Activated gamma-delta T cell treated with anti-CD3 and anti-CD28 coated beads, Interleukin-2, amount 50 U/mL, for 16 hours (primary cell): ENCODE measurements around the gene MYOCOS.
"Not testable (repeated sequence)": the region's sequence is repeated elsewhere in the genome, so short reads cannot be mapped to it uniquely, and the experiment has no call there.

Experiments
- DNase-seq: peaks from one replicate; pipeline ENCODE4 v3.0.0-alpha.2; 2020; ENCODE audit warnings: low read depth

MYOCOS gene, protein sequence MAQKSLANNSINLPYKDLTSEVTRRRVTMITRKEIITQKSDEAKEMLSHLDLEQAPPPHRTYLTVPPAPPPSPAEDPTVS

GRCh38 chr1:171622152-171622462, at the start of gene MYOCOS:
MYOCOS (plus strand) TSS chr1:171622243; CDS start chr1:171623884, 1,641 bp downstream.
- no peak for DNase-seq

DNA sequence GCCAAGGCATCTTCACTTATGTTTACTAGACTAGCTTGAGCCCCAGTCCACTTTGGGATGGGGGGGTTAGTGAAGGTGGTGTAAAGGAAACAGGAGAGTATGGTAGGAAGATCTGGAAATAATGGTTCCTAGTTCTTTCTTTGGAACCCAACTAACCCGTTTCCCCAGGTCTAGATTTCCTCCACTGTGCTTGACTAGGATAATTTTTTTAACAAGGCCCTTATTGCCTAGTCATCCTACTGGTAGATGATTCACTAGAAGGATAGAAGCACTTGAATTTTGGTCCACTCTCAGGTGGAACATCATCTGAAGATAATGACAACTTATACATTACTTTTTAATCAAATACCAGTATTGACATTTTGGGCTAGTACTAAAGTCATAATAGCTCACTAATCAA, 45.9 kb upstream of the MYOCOS start:
- DNase-seq = no peak

- DNase-seq = no peak
Measured at GRCh38 chr1:171581226-171581625, 40.8 kb upstream of the MYOCOS start.

DNA sequence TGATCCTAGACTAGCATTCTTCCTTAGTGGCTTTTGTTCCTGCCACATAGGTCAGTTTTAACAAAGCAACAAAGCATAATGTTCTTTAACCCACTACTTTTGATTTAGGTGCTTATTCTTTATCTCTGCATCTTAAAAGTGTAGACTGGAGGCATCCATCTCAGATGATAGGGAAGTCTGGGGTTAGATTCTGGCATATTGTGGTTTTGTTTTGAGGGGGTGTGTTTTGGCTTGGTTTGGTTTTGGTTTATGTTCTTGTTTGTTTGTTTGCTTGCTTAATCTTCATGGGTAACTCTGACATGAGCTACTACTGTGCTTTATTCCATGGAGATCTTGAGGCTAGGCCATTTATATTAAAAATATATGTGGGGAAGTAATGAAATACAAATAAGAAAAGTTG, 40.3 kb upstream of the MYOCOS start:
- DNase-seq = no peak

DNA sequence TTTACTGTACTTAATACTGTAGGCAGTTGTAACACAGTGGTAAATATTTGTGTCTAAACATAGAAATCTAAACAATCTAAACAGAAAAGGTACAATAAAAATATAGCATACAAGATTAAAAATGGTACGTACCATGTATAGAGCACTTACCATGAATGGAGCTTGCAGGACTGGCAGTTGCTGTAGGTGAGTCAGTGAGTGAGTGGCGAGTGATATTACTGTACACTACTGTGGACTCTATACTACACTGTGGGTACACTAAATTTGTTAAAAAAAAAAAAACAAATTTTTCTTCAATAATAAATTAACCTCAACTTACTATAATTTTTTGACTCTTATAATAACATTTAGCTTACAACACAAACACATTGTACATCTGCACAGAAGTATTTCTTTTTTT, 39.5 kb upstream of the MYOCOS start:
- no peak for DNase-seq

DNA sequence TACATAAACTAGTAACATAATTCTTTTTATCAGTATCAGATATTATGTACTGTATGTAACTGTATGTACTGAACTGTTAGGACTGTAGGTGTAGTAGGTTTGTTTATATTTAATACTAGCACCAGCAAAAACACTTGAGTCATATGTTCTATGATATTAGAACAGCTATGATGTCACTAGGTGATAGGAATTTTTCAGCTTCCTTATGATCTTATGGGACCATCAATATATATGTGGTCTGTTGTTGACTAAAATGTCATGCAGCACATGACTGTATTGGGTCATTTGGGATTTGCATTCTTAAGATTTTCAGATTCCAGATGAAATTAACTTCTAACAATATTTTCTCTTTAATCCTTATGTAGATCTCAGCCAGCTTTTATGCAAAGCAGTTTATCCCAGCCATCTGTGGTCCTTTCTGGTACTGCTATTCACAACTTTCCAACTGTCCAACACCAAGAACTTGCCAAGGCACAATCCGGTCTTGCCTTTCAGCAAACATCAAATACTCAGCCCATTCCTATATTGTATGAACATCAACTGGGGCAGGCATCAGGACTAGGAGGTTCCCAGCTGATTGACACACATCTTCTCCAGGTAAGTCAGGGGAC, 38.3 kb upstream of the MYOCOS start:
- DNase-seq = no peak

DNA sequence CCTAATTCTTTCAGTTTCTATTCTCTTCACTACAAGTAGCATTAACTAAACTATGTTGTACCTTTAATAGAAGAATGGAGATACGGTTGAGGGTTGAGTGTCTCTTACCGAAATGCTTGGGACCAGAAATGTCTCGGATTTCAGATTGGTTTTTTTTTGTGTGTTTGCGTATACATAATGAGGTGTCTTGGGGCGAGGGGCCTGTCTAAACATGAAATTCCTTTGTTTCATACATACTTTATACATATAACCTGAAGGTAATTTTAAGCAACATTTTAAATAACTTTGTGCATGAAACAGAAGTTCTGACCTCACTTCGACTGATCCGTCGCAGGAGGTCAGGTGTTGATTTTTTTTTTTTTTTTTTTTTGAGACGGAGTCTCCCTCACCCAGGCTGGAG, 36.3 kb upstream of the MYOCOS start:
- DNase-seq = no peak

DNA sequence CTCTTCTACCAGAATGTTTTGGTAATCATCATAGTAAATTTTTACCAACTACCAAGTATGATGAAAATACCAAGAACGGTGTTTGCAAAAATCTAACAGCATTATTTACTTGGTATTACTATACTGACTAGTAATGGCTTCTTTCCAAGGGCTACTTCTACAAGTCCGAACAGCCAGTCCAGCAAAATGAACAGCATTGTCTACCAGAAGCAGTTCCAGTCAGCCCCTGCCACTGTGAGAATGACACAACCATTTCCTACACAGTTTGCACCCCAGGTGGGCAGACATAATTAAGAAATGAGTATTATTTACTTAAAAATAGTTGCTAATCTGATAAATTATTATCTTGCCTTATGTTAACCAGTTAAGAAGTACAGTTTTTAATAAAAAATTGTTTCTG, 33.8 kb upstream of the MYOCOS start:
- no peak for DNase-seq

DNA sequence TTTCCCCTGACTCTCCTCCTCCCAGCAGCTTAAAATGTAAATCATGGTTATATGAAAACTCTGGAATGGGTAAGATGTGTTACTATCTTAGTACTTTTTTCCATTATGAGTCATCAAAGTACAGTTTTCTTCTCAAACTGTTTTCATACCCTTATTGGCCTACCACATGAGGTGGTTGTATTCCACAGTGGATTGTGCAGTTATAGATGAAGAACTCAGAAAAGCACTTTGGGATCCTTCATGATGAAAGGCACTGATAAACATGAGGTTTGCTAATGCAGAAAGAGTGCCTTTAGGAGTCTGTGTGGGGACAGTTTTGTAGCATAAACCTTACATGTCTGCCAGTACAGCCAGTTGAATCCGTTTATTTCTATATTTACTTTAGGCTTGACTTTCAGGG, 32.0 kb upstream of the MYOCOS start:
- no peak for DNase-seq

GRCh38 chr1:171595324-171595723, 26.7 kb upstream of the MYOCOS start:
- DNase-seq = no peak

GRCh38 chr1:171596119-171596518, 25.9 kb upstream of the MYOCOS start:
- no peak for DNase-seq

- DNase-seq = no peak
Measured at GRCh38 chr1:171596705-171597104, 25.3 kb upstream of the MYOCOS start.

DNA sequence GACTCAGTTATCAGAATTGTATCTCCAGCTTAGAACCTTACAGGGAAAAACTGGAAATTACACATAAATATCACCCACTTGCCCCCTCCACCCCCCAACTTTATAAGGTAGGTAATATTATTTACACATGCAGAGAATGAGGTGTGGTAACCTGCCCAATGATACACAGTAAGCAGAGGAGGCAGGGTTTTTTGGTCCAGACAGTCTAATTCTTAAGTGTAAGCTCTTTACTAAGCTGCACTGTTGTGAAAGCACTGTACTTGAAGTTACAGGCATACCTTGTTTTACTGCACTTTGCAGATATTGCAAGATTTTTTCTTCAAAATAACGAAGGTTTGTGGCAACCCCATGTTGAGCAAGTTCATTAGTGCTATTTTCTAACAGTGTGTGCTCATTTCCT, 24.8 kb upstream of the MYOCOS start:
- DNase-seq = no peak

DNA sequence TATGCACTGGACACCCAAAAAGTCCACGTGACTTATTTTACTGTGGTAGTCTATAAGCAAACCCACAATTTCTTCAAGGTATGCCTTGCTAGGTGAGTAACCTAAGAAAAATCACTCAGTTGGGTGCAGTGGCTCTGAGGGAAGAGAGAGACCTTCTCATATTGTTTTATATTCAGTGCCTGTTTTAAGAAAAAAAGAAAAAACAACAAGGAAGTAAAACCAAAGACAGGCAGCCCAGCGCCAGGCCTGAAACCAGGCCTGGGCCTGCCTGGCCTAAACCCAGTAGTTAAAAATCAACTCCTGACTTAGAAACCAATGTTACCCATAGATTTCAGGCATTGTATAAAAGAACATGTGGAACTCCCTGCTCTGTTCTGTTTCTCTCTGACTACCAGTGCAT, 21.7 kb upstream of the MYOCOS start:
- not testable (repeated sequence) for DNase-seq

- DNase-seq = no peak
Measured at GRCh38 chr1:171600862-171601261, 21.2 kb upstream of the MYOCOS start.

DNA sequence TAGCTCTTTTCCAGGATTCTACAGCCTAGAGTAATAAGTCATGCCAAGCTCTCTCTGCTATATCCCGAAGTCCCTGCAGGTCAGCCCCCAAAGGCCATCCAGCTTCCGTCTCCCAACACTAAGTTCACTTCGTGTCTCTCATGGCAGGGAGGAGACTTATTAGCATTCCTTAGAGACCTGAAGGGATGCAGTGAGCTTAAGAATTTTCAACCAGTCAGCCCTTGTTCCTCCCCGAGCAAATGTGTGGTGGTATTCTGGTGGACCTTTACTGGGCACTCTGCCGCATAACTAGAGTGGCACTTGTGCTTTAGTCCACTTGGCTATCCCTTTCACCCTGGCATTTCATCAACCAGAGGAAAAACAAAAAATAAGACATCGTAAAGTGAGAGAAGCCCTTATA, 19.0 kb upstream of the MYOCOS start:
- not testable (repeated sequence) for DNase-seq

- DNase-seq = no peak
Measured at GRCh38 chr1:171606402-171606941, 15.6 kb upstream of the MYOCOS start.

DNA sequence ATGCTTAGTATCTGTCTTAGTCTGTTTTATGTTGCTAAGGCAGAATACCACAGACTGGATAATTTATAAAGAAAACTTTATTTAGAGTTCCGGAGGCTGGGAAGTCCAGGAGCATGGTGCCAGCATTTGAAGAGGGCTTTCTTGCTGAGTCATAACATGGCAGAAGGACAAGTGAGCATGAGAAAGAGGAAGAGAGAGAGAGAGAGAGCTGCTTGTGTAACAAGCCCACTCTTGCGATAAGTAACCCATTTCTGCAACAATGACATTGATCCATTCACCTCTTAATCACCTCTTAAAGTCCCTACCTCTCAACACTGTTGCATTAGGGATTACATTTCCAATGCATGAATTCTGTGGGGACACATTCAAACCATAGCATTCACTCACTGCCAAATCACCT, 11.7 kb upstream of the MYOCOS start:
- no peak for DNase-seq

GRCh38 chr1:171611306-171611705, 10.7 kb upstream of the MYOCOS start:
- no peak for DNase-seq

GRCh38 chr1:171613282-171613681, 8.8 kb upstream of the MYOCOS start:
- no peak for DNase-seq

DNA sequence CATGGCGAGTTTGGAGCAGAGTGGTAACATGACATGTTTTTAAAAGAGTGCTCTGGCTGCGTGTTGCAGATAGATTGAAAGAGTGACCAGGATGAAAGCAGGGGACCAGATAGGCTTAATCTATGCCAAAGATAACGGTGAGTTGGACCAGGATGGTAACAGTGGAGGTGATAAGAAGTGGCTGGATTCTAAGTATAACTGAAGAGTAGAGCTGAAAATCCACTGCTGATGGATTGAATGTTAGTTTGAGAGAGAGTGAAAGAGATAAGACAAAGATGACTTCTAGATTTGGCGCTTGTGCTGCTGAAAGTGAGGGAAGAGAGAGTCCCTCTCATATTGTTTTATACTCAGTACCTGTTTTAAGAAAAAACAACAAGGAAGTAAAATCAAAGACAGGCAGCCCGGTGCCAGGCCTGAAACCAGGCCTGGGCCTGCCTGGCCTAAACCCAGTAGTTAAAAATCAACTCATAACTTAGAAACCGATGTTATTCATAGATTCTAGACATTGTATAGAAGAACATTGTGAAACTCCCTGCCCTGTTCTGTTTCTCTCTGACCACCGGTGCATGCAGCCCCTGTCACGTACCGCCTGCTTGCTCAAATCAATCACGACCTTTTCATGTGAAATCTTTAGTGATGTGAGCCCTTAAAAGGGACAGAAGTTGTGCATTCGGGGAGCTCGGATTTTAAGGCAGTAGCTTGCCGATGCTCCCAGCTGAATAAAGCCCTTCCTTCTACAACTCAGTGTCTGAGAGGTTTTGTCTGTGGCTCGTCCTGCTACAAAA, 6.7 kb upstream of the MYOCOS start:
- DNase-seq = not testable (repeated sequence)

DNA sequence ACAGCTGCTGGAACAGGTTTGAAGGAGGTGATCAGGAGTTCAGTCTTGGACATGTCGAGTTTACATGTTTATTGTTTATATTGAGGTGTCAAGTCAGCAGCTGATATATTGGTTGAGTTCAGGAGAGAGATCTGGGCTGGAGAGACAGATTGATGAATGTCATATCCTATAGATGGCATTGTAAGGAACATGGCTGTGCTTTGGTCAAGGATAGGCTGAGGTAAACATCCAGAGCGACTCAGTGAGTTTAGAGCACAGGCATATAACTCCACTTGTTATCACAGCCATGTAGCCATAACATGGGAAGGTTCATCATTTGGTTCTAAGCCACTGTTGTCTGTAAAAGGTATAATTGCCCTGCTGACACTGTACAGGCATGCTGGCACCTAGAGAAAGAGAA, 5.5 kb upstream of the MYOCOS start:
- no peak for DNase-seq

- no peak for DNase-seq
Measured at GRCh38 chr1:171623651-171624331, 1.7 kb downstream of the MYOCOS start.
